HG02885 (cell line): ENCODE data around the gene HSPB7.
A peak's percentile ranks its signal among the peaks of the same experiment; 100 is the strongest.
"Not testable (repeated sequence)": the region's sequence is repeated elsewhere in the genome, so short reads cannot be mapped to it uniquely, and the experiment has no call there.

ENCODE experiments used
- ATAC-seq: cut with Tn5 transposase; IDR thresholded peaks from one replicate; pipeline ENCODE4 v1.9.1; 2021; ENCODE audit warnings: mild to moderate bottlenecking; ENCODE audit not compliant: unreplicated experiment, poor library complexity

The HSPB7 gene

DNA sequence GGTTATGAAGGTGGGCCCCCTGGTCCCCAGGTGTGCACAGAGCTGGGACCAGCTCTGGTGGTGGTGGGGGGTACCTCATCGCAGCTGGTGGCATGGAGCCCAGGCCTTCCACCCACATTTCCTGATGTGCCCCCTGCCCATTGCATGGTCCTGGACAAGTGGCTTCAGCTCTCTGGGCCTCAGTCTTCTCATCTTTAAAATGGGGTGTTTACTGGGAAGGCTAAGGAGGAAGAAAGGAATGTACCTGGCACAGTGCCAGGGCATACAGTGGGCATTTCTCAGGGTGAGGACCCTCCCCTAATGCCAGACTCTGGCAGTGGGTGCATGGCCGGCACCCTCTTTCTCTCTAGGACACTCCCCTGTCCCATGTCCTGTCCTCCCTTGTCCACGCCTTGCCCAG, 33.2 kb upstream of the HSPB7 start:
- ATAC-seq, result no peak

DNA sequence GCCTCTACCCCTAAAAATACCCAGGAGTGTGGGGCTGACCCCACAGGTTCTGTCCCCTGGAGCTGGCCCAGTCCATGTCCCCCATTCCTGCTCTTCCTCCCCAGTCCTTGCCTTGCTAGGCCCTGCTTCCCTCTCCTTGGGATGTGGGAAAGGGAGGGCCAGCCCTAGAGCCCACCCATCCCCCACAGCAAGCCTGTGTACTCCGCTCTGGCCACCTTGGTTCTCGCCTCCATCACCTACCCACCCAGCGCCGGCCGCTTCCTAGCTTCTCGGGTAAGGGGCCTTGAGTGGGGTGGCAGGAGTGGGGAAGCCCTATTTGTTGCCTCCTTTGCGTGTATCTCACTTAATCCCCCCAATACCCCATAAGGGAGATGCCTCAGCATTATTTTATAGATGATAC, 32.5 kb upstream of the HSPB7 start:
- ATAC-seq, result no peak

DNA sequence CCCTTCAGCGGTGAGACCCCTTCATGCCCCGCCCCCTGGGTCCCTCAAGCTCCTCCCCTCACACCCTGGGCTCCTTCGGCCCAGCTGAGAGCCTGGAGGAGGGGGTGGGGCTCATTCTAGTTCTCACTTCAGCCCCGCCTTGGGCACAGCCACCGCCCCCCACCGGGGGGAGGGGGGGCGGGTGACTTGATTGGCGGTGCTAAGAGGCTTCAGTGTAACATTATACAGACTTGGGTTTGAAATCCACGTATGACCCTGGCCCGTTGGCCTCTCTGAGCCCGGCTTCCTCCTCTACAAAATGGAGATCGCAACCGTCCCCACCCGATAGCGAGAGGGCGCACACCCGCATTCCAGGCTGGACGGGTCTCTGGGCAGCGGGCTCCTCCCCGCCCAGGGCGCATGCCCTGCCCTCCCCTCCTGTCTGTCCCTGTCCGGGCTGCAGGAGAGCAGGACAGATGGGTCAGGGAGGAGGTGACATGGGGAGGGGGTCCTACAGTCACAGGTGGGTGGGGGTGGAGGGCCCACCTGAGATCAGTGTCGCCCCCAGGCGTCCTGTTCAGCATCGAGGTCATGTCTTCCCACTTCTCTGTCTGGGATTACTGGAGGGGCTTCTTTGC, 30.8 kb upstream of the HSPB7 start:
- no peak for ATAC-seq

DNA sequence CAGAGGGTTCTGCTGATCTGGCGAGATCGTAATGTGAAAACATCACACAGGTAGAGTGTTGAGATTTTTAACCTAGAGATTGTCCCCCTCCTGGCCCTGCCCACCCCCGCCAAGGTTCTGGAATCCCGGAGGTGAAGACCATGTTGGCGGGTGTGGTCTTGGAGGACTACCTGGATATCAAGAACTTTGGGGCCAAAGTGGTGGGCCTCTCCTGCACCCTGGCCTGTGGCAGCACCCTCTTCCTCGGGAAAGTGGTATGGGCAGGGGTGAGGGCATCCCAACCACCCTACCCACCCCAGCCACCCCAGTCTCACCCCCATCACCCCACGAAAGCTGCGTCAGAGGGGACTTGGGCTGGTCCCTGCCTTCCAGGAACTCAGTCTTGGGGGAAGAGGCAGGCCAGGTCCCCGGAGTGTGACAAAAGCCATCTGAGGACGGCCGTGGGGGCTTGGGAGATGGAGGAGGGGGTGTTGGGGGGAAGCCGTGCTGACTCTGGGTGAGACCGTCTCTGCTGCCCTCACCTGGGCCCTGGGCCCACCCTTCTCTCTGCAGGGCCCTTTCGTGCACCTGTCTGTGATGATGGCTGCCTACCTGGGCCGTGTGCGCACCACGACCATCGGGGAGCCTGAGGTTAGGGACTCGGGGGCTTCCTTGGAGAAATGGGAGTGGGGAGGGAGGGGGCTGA, 30.1 kb upstream of the HSPB7 start:
- ATAC-seq, result no peak

DNA sequence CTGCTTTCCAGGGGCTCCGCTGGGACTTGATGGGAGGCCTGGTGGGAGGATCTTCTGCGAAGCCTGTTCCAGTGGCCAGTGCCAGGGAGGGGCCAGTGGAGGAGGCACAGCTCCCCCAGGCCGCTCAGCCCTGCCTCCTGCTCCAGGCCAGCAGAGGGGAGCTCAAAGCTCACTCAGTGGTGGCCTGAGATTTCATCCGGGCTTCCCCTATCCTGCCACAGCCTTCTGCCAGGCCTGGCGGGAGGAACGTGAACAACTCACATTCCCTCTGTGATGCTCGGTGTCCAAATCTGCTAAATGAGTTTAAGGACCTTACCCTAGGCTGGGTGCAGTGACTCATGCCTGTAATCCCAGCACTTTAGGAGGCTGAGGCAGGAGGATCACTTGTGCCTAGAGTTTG, 29.0 kb upstream of the HSPB7 start:
- ATAC-seq, result no peak

DNA sequence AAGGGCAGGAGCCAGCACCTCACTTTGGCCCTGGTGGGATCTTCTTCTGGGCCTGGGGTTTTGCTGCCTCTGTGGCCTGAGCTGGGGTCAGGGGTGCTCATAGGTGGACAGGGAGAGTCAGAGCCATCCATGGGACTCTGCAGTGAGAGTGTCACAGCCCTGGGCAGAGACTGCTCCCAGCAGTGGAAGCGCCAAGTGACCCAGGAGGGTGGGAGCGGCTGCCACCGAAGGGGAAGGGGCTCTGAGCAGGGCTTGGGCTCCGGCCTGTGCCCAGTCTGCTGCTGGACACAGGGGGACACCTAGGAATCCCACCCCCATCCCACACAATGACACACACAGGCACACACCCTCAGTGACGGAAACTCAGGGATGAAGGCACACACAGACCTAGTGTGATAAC, 26.1 kb upstream of the HSPB7 start:
- ATAC-seq, result no peak

DNA sequence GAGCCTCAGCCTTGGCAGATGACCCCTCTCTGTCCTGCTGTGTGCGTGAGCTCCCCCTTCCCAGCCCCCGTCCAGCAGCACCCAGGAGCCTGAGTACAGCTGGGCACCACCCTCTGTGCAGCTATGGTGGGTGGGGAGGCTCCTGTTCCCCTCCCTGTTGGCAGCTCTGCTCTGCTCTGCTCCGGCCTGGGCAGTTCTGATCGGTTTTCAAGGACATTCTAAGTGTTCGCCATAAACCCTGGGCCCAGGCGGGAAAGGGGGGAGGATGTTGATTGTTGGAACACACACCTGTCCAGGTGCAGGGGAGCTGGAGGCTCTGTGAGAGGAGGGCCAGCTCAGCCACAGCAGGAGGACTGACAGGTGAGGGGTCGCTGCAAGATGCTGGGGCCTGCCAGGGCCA, 25.7 kb upstream of the HSPB7 start, which contains the start of gene CLCNKB:
Gene CLCNKB, plus strand, starts transcription at position 262 of the 400 bp plus-strand sequence. CDS start 711 bp downstream, outside the sequence.
- no peak for ATAC-seq

DNA sequence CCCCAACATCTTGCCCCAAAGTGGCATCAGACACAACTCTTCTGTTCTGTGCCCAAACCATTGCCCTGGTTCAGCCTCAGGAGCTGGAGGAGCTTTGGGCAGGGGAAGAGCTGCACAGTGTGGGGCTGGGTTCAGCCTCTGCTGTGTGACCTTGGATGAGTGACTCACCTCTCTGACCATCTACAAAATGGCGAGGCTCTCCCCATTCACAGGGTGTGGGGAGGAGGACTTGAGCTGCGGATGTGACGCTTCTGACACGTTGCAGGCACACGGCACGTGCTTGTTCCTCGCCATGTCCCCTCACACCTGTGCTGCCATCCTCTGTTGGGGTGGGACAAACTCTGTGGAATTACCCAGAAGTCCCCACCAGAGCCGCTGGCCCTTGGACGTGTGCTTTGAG, 24.8 kb upstream of the HSPB7 start:
- ATAC-seq, result not testable (repeated sequence)

DNA sequence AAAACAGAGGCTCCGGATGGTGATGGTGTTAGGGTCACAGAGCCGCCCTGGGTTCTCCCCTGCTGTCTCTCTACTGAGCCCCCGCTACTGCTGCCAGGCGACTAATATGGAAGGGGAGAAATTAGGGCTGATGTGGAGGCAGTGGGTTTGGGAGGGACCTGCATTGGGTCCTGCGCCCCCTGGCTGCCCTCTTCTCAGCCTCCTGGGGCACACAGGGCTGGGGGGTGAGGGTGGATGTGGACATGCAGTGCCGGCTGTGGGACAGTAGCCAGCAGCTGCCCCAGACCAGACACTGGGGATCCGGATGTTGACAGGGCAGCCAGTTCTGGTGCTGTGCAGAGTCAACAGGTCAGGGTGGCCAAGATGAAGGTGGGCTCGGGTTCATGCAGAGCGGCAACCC, 24.3 kb upstream of the HSPB7 start:
- no peak for ATAC-seq

DNA sequence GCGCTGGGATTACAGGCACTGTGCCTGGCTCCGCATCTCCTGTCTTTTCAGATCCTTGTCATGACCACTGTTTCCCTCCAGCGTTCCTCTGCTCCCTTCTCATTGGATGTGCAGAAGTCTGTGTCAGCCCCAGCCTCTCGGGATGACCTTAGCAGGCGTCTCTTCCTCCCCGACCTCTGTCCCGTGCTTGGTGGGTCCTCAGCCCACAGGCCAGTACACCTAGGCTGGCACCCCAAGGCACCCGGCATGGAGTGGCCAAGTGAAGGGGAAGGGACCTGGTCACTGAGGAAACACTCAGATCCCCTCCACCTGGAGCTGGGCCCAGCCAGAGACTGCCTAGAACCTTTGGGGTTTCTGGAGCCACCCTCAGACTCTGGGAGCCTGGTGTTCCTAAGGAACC, 23.4 kb upstream of the HSPB7 start:
- ATAC-seq, result no peak

DNA sequence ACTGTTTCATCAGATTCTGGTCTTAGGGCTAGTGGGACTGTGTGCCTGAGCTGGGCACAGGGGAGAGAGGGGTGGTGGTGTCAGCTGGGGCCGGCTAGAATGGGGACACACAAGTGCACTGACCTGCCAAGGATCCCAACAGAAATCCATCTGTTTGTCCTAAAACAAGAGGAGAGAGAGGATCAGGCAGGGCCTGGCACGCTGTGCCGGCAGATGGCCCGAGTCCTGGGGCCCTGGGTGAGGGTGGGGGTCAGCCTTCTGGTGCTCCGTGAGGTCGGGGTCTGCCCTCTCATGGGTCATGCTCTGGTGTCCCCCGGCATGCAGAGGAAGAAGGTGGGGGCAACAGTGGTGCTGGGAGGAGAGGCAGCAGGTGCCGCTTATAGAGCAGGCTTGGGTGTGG, 22.0 kb upstream of the HSPB7 start:
- ATAC-seq, result not testable (repeated sequence)

DNA sequence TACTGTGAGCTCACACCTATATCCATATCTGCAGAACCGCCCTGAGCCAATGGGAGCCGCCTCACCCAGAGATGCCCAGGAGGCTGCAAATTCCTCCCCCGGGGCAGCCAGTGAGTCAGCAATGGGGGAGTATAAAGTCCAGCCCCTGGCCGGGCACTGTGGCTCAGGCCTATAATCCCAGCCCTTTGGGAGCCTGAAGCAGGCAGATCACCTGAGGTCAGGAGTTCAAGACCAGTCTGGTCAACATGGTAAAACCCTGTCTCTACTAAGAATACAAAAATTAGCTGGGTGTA, 20.7 kb upstream of the HSPB7 start:
- ATAC-seq, result no peak

DNA sequence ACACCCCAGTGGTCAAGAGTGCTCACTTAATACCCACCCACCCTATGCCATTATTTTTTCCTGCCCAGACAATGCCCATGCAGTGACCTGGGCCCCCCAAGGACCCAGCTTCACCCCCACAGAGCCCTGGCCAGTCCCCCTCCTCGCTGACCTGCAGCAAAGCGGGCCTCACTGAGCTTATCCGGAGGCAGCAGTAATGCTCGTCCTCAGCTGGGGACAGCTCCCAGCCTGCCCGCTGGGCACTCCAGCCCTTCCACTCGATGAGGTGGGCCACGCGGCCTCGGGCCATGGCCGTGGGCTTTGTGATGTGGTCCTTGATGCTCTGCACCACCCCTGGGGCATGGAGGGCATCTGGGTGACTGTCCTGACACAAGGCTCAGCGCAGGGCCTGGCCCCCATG, 18.6 kb upstream of the HSPB7 start:
- not testable (repeated sequence) for ATAC-seq

DNA sequence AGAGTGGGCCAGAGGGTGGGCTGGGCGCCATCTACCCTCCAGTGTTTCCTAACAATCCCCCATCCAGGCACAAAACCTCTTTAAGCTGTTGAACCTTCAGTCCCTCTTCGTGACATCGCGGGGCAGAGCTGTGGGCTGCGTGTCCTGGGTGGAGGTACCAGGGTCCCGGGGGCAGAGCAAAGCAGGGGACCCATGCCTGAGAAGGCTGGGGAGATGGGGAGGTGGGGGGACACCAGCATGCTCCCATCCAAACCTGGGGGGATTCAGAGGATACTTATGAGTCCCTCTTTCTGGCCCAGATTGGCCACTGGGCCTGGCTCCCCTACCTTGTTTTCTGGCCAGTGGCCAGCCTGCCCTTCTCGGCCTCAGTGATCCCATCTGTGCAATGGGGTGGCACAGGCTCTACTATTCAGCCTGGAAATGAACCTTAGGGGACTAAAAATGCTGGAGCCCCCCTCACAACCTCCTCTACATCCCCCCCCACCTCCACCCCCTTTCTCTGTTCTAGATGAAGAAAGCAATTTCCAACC, 15.3 kb upstream of the HSPB7 start:
- ATAC-seq, result not testable (repeated sequence)

DNA sequence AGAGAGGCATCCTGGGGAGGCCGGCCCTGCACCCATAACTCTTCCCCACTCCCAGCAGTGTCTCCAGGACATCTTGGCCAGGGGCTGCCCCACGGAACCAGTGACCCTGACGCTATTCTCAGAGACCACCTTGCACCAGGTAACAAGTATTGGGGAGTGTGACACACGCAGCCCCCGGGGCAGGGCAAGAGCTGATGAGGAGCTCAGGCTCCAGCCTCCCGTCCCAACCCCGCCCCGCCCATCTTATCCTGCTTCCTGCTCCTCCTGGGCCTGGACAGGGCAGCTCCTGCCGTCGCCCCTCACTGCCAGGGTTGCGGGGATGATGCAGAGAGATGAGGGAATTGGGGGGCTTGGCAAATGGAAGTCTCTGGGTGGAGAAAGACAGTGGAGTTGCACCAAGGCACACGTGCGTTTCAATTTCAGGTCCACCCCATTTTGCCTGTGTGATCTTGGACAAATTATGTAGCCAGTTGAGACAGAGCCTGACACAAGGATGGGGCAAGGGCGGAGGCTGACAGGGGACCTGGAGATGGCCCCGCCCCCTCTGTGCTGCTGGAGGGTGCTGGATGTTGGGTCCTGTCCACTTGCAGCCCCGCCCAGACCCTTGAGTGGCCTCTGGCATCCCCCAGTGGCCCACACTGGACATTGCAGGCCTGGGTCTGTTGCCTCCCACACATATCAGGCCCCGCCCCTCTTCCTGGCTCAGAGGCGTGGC, 14.7 kb upstream of the HSPB7 start:
- peak; percentile 60 for ATAC-seq

DNA sequence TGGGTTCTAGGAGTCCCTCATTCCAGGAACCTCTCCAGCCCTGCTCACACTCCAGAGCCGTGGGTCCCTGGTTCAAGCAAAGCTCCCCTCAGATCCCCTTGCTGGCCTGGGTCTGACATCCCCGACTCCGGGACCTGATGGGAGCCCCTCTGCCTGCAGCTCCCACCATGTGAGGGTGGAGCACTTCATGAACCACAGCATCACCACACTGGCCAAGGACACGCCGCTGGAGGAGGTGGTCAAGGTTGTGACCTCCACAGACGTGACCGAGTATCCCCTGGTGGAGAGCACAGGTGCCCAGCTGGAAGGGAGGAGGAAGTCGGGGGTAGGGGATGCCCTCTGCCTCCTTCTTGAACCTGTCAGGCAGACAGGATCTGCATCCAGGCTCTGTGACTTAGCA, 13.7 kb upstream of the HSPB7 start:
- ATAC-seq, result no peak

DNA sequence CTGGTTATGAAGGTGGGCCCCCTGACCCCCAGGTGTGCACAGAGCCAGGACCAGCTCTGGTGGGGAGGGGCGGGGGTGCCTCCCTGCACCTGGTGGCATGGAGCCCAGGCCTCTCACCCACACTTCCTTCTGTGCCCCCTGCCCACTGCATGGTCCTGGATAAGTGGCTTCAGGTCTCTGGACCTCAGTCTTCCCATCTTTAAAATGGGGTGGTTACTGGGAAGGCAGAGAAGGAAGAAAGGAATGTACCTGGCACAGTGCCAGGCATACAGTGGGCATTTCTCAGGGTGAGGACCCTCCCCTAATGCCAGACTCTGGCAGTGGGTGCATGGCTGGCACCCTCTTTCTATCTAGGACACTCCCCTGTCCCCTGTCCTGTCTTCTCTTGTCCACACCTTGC, 11.4 kb upstream of the HSPB7 start:
- no peak for ATAC-seq

DNA sequence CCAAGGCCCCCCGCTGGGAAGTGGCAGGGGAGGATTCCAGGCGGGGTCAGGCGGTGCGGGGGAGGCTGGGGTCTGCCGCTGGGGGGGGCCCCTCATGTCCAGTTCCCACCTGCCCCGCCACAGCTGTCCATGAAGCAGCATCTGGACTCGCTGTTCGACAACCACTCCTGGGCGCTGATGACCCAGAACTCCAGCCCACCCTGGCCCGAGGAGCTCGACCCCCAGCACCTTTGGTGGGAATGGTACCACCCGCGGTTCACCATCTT, 11.1 kb upstream of the HSPB7 start:
- ATAC-seq, result not testable (repeated sequence)

DNA sequence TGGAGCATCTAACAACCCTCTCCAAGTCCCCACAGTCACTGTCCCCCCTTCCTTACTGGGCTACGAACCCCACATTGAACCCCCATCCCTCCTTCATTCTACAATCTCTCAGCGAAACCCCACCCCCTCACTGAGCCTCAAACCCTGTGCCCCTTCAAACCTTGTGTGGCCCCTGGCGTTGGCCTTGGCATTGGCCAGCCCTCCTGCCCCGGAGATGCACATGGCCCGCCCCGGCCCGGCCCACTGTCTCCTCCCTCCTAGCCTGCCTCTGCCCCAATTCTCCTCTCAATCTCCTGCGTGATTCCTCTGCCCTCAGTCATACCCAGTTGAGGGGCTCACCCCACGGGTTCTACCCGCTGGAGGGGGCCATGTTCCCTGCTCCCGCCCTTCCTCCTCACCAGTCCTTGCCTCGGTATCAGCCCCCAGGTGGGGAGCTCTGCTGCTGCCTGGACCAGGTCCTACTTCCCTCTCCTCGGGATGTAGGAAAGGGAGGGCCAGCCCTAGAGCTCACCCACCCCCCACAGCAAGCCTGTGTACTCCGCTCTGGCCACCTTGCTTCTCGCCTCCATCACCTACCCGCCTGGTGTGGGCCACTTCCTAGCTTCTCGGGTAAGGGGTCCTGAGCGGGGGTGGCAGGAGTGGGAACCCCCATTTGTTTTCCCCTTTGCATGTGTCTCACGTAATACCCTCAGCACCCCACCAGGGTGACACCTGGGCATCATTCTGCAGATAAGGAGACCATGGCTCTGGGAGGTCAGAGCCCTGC, 10.6 kb upstream of the HSPB7 start:
- no peak for ATAC-seq

DNA sequence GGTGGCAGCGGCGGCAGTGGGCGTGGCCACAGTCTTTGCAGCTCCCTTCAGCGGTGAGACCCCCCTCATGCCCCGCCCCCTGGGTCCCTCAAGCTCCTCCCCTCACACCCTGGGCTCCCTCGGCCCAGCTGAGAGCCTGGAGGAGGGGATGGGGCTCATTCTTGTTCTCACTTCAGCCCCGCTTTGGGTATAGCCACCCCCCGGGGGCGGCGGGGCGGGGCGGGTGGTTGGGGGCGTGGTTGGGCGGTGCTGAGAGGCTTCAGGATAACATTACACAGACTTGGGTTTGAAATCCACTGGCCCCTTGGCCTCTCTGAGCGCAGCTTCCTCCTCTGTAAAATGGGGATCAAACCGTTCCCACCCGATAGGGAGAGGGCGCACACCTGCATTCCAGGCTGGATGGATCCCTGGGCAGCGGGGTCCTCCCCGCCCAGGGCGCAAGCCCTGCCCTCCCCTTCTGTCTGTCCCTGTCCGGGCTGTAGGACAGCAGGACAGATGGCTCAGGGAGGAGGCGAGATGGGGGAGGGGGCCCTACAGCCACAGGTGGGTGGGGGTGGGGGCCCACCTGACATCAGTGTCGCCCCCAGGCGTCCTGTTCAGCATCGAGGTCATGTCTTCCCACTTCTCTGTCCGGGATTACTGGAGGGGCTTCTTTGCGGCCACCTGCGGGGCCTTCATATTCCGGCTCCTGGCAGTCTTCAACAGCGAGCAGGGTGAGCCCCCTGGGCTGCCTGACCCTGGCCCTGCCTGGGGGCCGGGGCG, 9.1 kb upstream of the HSPB7 start:
- ATAC-seq, result no peak
